B cell (primary cell): ENCODE results near the gene SNRPD2. TPM values are rescaled to one million over a fixed set of nuclear protein-coding genes. Genes with fewer than 3 reads are reported as not detected.

ENCODE experiments used
- ATAC-seq: fragments of 200-7000 bp; cut with Tn5 transposase; one replicate; pipeline ENCODE4 v1.10.0; 2021; ENCODE audit warnings: low read depth, mild to moderate bottlenecking, moderate number of reproducible peaks, moderate library complexity
- CTCF ChIA-PET: fragments of 350-600 bp; sonication (Branson Sonifier 250); formaldehyde crosslinking; loops from one replicate; lab custom pipeline; 2021; ENCODE audit warnings: antibody characterized with exemption, inconsistent platforms; lab: Charles Lee
- POLR2A ChIA-PET: fragments of 350-600 bp; sonication (Branson Sonifier 250); formaldehyde crosslinking; loops from one replicate; lab custom pipeline; 2021; ENCODE audit warnings: antibody characterized with exemption; lab: Charles Lee
- DNase-seq: peaks from one replicate; pipeline ENCODE4 v3.0.0; 2013
- H2AFZ ChIP-seq: 2 replicates; pipeline ENCODE4 v1.6.1; 2012; ENCODE audit warnings: mild to moderate bottlenecking, low read depth, low read length; ENCODE audit not compliant: insufficient read depth, poor library complexity, severe bottlenecking
- H3K27ac ChIP-seq, 2 donors: 1 replicate in 1 of 2; 2 replicates in 1 of 2; pipeline ENCODE4 v1.5.1; 2012 to 2013; ENCODE audit warnings: low read length in 2 of 2, mild to moderate bottlenecking in 2 of 2, moderate library complexity in 1 of 2
- H3K27me3 ChIP-seq, 4 experiments: fragments of 200-600 bp in 1 of 4; sonication (generic) in 1 of 4; replicated peaks in 1 of 4; 1 replicate in 2 of 4; 2 replicates in 2 of 4; pipeline versions ENCODE4 v1.6.1 to v1.7.0; 2013 to 2016; ENCODE audit warnings: low read length in 3 of 4, mild to moderate bottlenecking in 2 of 4, mixed read lengths in 1 of 4, moderate library complexity in 1 of 4; ENCODE audit not compliant: insufficient read depth in 4 of 4, control insufficient read depth in 3 of 4; ENCODE audit errors: control extremely low read depth in 1 of 4
- H3K36me3 ChIP-seq, 2 experiments: replicated peaks in 1 of 2; 1 replicate in 1 of 2; 2 replicates in 1 of 2; pipeline versions ENCODE4 v1.6.1 to v1.7.1; 2013; ENCODE audit warnings: low read length in 1 of 2; ENCODE audit not compliant: insufficient read depth in 2 of 2, control insufficient read depth in 1 of 2; ENCODE audit errors: control extremely low read depth in 1 of 2, extremely low read depth in 1 of 2
- H3K4me1 ChIP-seq, 2 donors: fragments of 200-600 bp in 1 of 2; sonication (generic) in 1 of 2; 1 replicate in 1 of 2; 2 replicates in 1 of 2; pipeline versions ENCODE4 v1.5.1 to v1.6.1; 2013 to 2017; ENCODE audit warnings: low read length in 2 of 2; ENCODE audit not compliant: control insufficient read depth in 2 of 2, insufficient read depth in 2 of 2
- H3K4me2 ChIP-seq: replicated peaks from 2 replicates; pipeline ENCODE3; 2012; ENCODE audit warnings: mild to moderate bottlenecking, low read depth, low read length; ENCODE audit not compliant: poor library complexity, severe bottlenecking
- H3K4me3 ChIP-seq, 5 experiments: fragments of 200-600 bp in 1 of 5; sonication (generic) in 1 of 5; 1 replicate in 3 of 5; 2 replicates in 2 of 5; pipeline versions ENCODE4 v1.5.1 to v1.7.0; 2011 to 2016; ENCODE audit warnings: low read length in 4 of 5, mild to moderate bottlenecking in 4 of 5, low read depth in 2 of 5, control low read depth in 1 of 5, moderate library complexity in 1 of 5; ENCODE audit not compliant: insufficient read depth in 1 of 5; ENCODE audit errors: control extremely low read depth in 1 of 5, extremely low read depth in 1 of 5
- H3K79me2 ChIP-seq: fragments of 200-600 bp; sonication (generic); one replicate; pipeline ENCODE4 v1.6.0; 2016; ENCODE audit warnings: low read length; ENCODE audit not compliant: control insufficient read depth, insufficient read depth
- H3K9ac ChIP-seq: fragments of 200-600 bp; sonication (generic); 2 replicates; pipeline ENCODE4 v1.6.1; 2017; ENCODE audit warnings: mild to moderate bottlenecking, low read length, moderate library complexity
- H3K9me3 ChIP-seq, 3 donors: one replicate each; pipeline versions ENCODE4 v1.6.1 to v1.7.1; 2013; ENCODE audit warnings: low read length in 2 of 3; ENCODE audit not compliant: control insufficient read depth in 2 of 3, insufficient read depth in 1 of 3; ENCODE audit errors: control extremely low read depth in 1 of 3
- H4K20me1 ChIP-seq: 2 replicates; pipeline ENCODE4 v1.6.0; 2012; ENCODE audit warnings: mild to moderate bottlenecking, low read length; ENCODE audit not compliant: insufficient read depth, control insufficient read depth, poor library complexity, severe bottlenecking
- H3K27ac Mint-ChIP-seq: one replicate; pipeline ENCODE4 v1.8.0; 2021; ENCODE audit warnings: mixed read lengths
- H3K27me3 Mint-ChIP-seq: one replicate; pipeline ENCODE4 v1.8.0; 2021; ENCODE audit warnings: mixed read lengths
- H3K4me1 Mint-ChIP-seq: one replicate; pipeline ENCODE4 v1.8.0; 2021; ENCODE audit warnings: mixed read lengths
- H3K4me3 Mint-ChIP-seq: one replicate; pipeline ENCODE4 v1.8.0; 2021; ENCODE audit warnings: mixed read lengths
- H3K9me3 Mint-ChIP-seq: one replicate; pipeline ENCODE4 v1.8.0; 2022; ENCODE audit warnings: mixed read lengths; ENCODE audit not compliant: insufficient read depth
- EZH2 ChIP-seq: IDR thresholded peaks from 2 replicates; pipeline ENCODE4 v1.6.1; 2012; ENCODE audit warnings: borderline replicate concordance, low read depth, mild to moderate bottlenecking, moderate library complexity, low read length; ENCODE audit not compliant: insufficient read depth, poor library complexity, severe bottlenecking
- WGBS: methylation state at CpG from one replicate; pipeline ENCODE4 v1.1.5; 2013; ENCODE audit warnings: missing lambda C conversion rate; ENCODE audit not compliant: insufficient coverage; 5-methylcytosine and 5-hydroxymethylcytosine counted together
- intact Hi-C: fragments of 100-400 bp; cut with micrococcal nuclease; formaldehyde crosslinking; loops from one replicate; pipeline ENCODE4 v1.10.0; 2022
- polyA plus RNA-seq: library from polyadenylated mRNA; depleted of rRNA; stranded (reverse); fragments of >200 nt; gene quantifications from 2 replicates; pipeline ENCODE4 v1.2.3, GENCODE V29; 2012
- total RNA-seq, 2 donors: library from RNA; stranded (reverse); fragments of 120-200 nt in 1 of 2; gene quantifications; 1 replicate in 1 of 2; 2 replicates in 1 of 2; pipeline versions ENCODE4 v1.2.3 to v1.2.4, GENCODE V29; 2013 to 2022
- TF ChIP-seq, protein P1 (sequence below): fragments of 200-600 bp; IDR thresholded peaks from one replicate; pipeline ENCODE4 v1.8.0; 2022; ENCODE audit warnings: antibody characterized with exemption, mild to moderate bottlenecking

SNRPD2 gene
- total and polyA plus RNA-seq, 2 donors (not counting 1 experiment from before 2014, with no cell fraction given), result 241 to 368 TPM

DNA sequence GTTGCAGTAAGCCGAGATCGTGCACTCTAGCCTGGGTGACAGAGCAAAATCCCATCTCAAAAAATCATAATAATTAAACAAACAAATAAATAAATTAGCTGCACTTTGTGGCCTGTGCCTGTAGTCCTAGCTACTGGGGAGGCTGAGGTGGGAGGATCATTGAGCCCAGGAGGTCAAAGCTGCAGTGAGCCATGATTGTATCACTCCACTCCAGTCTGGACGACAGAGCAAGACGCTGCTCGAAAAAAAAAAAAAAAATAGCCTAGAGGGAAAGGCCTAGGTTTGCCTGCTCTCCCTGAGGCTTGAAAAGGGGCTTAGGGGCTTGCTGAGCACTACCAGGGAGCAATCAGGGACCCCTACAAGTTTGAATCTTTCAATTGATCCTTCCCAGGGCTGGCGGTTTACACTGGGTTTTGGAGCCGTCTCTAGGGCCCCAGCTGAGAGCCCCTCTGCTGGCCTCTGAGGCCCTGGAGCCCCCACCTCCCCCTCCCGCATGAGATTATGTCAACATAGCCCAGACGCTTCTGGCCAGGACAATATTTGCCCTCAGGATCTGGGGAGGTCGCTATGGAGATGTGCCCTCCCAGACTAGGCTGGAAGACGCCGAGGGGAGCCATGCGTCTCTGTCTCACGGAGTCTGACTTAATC lies 34.1 kb downstream of the SNRPD2 start:
- no peaks in the 10 kb centered on the region for H3K9me3 ChIP-seq
- no peaks in the 10 kb centered on the region for H3K4me1 ChIP-seq
- 82% methylated on average over 13 of the region's 14 CpGs for WGBS
- no peak for ATAC-seq
- CTCF ChIA-PET, result interaction anchor here (1.6 kb wide), 1 partner anchor 15 kb away, joined by 5 read pairs; no protein-coding TSS in a partner anchor
- DNase-seq, result no peak
- peaks cover 17% of the 10 kb centered on the region for H3K27me3 Mint-ChIP-seq
- no peak overlapping the region for H3K4me3 Mint-ChIP-seq
- no peak overlapping the region for H3K27ac ChIP-seq
- no peaks in the 10 kb centered on the region for H3K4me1 Mint-ChIP-seq
- H3K4me2 ChIP-seq, result no peak overlapping the region
- no peak overlapping the region for H2AFZ ChIP-seq
- peaks cover 0 to 10% (median 4%) of the 10 kb centered on the region in 4 experiments for H3K27me3 ChIP-seq
- H3K36me3 ChIP-seq, result no peaks in the 10 kb centered on the region
- POLR2A ChIA-PET, result interaction anchor here (0.6 to 0.7 kb wide), 2 partner anchors 145 to 150 kb away, joined by 4 to 13 read pairs; no protein-coding TSS in a partner anchor
- no peak overlapping the region for H3K9ac ChIP-seq
- H4K20me1 ChIP-seq, result no peaks in the 10 kb centered on the region
- no peak overlapping the region for H3K4me3 ChIP-seq
- no peaks in the 10 kb centered on the region for H3K79me2 ChIP-seq
- intact Hi-C loops, result no loop called here
- no peak overlapping the region for H3K27ac Mint-ChIP-seq
- no peaks in the 10 kb centered on the region for H3K9me3 Mint-ChIP-seq
- no peak for TF ChIP-seq EZH2
- TF ChIP-seq, protein P1, sequence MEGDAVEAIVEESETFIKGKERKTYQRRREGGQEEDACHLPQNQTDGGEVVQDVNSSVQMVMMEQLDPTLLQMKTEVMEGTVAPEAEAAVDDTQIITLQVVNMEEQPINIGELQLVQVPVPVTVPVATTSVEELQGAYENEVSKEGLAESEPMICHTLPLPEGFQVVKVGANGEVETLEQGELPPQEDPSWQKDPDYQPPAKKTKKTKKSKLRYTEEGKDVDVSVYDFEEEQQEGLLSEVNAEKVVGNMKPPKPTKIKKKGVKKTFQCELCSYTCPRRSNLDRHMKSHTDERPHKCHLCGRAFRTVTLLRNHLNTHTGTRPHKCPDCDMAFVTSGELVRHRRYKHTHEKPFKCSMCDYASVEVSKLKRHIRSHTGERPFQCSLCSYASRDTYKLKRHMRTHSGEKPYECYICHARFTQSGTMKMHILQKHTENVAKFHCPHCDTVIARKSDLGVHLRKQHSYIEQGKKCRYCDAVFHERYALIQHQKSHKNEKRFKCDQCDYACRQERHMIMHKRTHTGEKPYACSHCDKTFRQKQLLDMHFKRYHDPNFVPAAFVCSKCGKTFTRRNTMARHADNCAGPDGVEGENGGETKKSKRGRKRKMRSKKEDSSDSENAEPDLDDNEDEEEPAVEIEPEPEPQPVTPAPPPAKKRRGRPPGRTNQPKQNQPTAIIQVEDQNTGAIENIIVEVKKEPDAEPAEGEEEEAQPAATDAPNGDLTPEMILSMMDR, result no peak

DNA sequence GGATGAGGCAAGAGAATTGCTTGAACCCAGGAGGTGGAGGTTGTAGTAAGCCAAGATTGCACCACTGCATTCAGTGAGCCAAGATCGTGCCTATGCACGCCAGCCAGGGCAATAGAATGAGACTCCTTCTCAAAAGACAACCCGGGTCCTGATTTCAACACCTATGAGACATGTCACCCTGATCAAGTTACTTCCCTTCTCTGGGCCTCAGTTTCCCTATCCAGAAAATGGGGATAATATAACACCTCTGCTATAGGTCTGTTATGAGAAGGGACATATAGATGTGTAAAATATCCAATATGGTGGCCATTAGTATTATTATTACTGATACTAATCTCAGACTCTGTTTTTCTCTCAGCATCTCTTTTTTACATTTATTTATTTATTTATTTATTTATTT lies 36.7 kb downstream of the SNRPD2 start:
- Mint-ChIP-seq H3K27ac (no peak overlapping the region), H3K4me1 (no peaks in the 10 kb centered on the region), H3K4me3 (no peak overlapping the region), H3K27me3 (peaks cover 13% of the 10 kb centered on the region), H3K9me3 (no peaks in the 10 kb centered on the region)
- TF ChIP-seq EZH2, result no peak
- TF ChIP-seq, protein P1, result no peak
- Histone ChIP-seq H3K79me2 (no peaks in the 10 kb centered on the region), H3K4me3 (no peak overlapping the region), H3K9me3 (no peaks in the 10 kb centered on the region), H3K27ac (no peak overlapping the region), H3K27me3 (peaks cover 0 to 10% (median 2%) of the 10 kb centered on the region in 4 experiments), H3K36me3 (no peaks in the 10 kb centered on the region), H4K20me1 (no peaks in the 10 kb centered on the region), H3K4me2 (no peak overlapping the region), H3K4me1 (no peaks in the 10 kb centered on the region), H2AFZ (no peak overlapping the region), H3K9ac (no peak overlapping the region)
- DNase-seq (no peak), ATAC-seq (no peak)
- ChIA-PET POLR2A (no interaction called here), CTCF (no interaction called here)
- intact Hi-C loops, result no loop called here
- no CpG with 5 or more reads among the region's 3 CpGs for WGBS
